HEK293T (cell line): Measurements from ENCODE around the gene FBLN1.

Experiments used
- BHLHE40 ChIP-seq: fragments of 450-650 bp; IDR thresholded peaks from 2 replicates; pipeline ENCODE4 v1.6.1; 2016; ENCODE audit warnings: mild to moderate bottlenecking, moderate library complexity, borderline replicate concordance
- CTBP1 ChIP-seq: fragments of 450-650 bp; IDR thresholded peaks from 2 replicates; pipeline ENCODE4 v1.6.1; 2016; ENCODE audit warnings: borderline replicate concordance
- ELF4 ChIP-seq: fragments of 450-650 bp; IDR thresholded peaks from 2 replicates; pipeline ENCODE4 v1.6.1; 2017; ENCODE audit warnings: antibody characterized with exemption
- FOXK2 ChIP-seq: fragments of 450-650 bp; IDR thresholded peaks from 2 replicates; pipeline ENCODE4 v1.6.1; 2016; ENCODE audit warnings: mild to moderate bottlenecking
- FOXM1 ChIP-seq: fragments of 450-650 bp; IDR thresholded peaks from 2 replicates; pipeline ENCODE4 v1.6.1; 2017; ENCODE audit warnings: mild to moderate bottlenecking, borderline replicate concordance
- L3MBTL2 ChIP-seq: fragments of 450-650 bp; conservative IDR thresholded peaks from 2 replicates; pipeline ENCODE4 v1.6.1; 2016; ENCODE audit warnings: mild to moderate bottlenecking
- LEF1 ChIP-seq: fragments of 450-650 bp; IDR thresholded peaks from 2 replicates; pipeline ENCODE4 v1.6.1; 2017; ENCODE audit warnings: mild to moderate bottlenecking, borderline replicate concordance
- SP1 ChIP-seq: fragments of 450-650 bp; IDR thresholded peaks from 2 replicates; pipeline ENCODE4 v1.6.1; 2017
- ZNF384 ChIP-seq: fragments of 450-650 bp; IDR thresholded peaks from 2 replicates; pipeline ENCODE4 v1.6.1; 2016
- TF ChIP-seq, protein P1 (sequence below): fragments of 450-650 bp; IDR thresholded peaks from 2 replicates; pipeline ENCODE4 v1.6.1; 2016

DNA sequence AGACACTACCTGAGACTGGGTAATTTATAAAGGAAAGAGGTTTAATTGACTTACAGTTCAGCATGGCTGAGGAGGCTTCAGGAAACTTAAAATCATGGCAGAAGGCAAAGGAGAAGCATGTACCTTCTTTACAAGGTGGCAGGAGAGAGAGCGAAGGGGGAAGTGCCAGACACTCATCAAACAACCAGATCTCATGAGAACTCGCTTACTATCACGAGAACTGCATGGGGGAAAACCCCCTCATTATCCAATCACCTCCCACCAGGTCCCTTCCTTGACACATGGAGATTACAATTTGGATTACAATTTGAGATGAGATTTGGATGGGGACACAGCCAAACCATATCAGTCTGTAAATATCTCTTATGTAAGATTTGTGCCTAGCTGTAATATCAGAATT lies 118.0 kb downstream of the FBLN1 start:
- no peak for TF ChIP-seq ELF4
- TF ChIP-seq CTBP1: no peak
- TF ChIP-seq FOXM1: no peak
- TF ChIP-seq FOXK2: no peak
- TF ChIP-seq LEF1: no peak
- no peak for TF ChIP-seq BHLHE40
- TF ChIP-seq SP1: no peak
- no peak for TF ChIP-seq ZNF384
- TF ChIP-seq, protein P1, sequence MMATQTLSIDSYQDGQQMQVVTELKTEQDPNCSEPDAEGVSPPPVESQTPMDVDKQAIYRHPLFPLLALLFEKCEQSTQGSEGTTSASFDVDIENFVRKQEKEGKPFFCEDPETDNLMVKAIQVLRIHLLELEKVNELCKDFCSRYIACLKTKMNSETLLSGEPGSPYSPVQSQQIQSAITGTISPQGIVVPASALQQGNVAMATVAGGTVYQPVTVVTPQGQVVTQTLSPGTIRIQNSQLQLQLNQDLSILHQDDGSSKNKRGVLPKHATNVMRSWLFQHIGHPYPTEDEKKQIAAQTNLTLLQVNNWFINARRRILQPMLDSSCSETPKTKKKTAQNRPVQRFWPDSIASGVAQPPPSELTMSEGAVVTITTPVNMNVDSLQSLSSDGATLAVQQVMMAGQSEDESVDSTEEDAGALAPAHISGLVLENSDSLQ: no peak
- TF ChIP-seq L3MBTL2: no peak
